Suprapubic skin (tissue), 4 donors: ENCODE results near the gene RAI2. TPM values are rescaled to one million over a fixed set of nuclear protein-coding genes. Genes with fewer than 3 reads are reported as not detected.
A peak's percentile ranks its signal among the peaks of the same experiment; 100 is the strongest.

Experiments used
- DNase-seq, 2 donors: peaks; one replicate each; pipeline ENCODE4 v3.0.0-alpha.2; 2019; ENCODE audit warnings: low spot score in 2 of 2
- H3K27ac ChIP-seq: fragments of 200-600 bp; sonication (generic); one replicate; pipeline ENCODE4 v1.5.1; 2019
- H3K27me3 ChIP-seq: fragments of 200-600 bp; sonication (generic); one replicate; pipeline ENCODE4 v1.5.1; 2019
- H3K36me3 ChIP-seq: fragments of 200-600 bp; sonication (generic); one replicate; pipeline ENCODE4 v1.5.1; 2019
- H3K4me1 ChIP-seq: fragments of 200-600 bp; sonication (generic); one replicate; pipeline ENCODE4 v1.5.1; 2019
- H3K4me3 ChIP-seq: fragments of 200-600 bp; sonication (generic); one replicate; pipeline ENCODE4 v1.5.1; 2019; ENCODE audit warnings: mild to moderate bottlenecking
- H3K9me3 ChIP-seq: fragments of 200-600 bp; sonication (generic); one replicate; pipeline ENCODE4 v1.5.1; 2019
- CTCF ChIP-seq, 2 donors: fragments of 200-600 bp in 1 of 2; fragments of 450-650 bp in 1 of 2; sonication (generic) in 1 of 2; IDR thresholded peaks; one replicate each; pipeline ENCODE4 v1.5.1; 2016 to 2019; ENCODE audit warnings: antibody characterized with exemption in 2 of 2, mild to moderate bottlenecking in 1 of 2, moderate library complexity in 1 of 2
- EP300 ChIP-seq: sonication (generic); formaldehyde crosslinking; IDR thresholded peaks from one replicate; pipeline ENCODE4 v1.6.1; 2017; ENCODE audit warnings: antibody characterized with exemption
- POLR2A ChIP-seq, 2 donors: fragments of 450-650 bp; IDR thresholded peaks; one replicate each; pipeline ENCODE4 v1.6.1; 2017; ENCODE audit warnings: antibody characterized with exemption in 2 of 2, mild to moderate bottlenecking in 2 of 2, moderate library complexity in 2 of 2
- POLR2AphosphoS5 ChIP-seq, 3 donors: sonication (generic); formaldehyde crosslinking; IDR thresholded peaks; one replicate each; pipeline ENCODE4 v1.6.1; 2017; ENCODE audit warnings: antibody characterized with exemption in 3 of 3
- WGBS: methylation state at CpG from one replicate; pipeline ENCODE4 v1.1.5; 2018; 5-methylcytosine and 5-hydroxymethylcytosine counted together
- total RNA-seq, 4 donors: library from RNA; depleted of rRNA; stranded (reverse); fragments of >200 nt; gene quantifications; one replicate each; pipeline ENCODE4 v1.1.0, GENCODE V29; 2016

The RAI2 gene
- total RNA-seq, 4 donors from 2014 or later = 4.4 to 11.2 (median 6.5) TPM

GRCh38 chrX:17842769-17843525 is 18.2 kb downstream of the RAI2 start:
- H3K9me3 ChIP-seq = no peaks in the 10 kb centered on the region
- TF ChIP-seq EP300 (no peak), POLR2A (IDR thresholded peaks at IDR 0.05) (no peak), CTCF (IDR thresholded peaks at IDR 0.05) (no peak), POLR2AphosphoS5 (IDR thresholded peaks at IDR 0.05) (no peak)
- WGBS = 56% methylated on average over 6 of the region's 6 CpGs
- no peaks in the 10 kb centered on the region for H3K4me1 ChIP-seq
- DNase-seq = no peak
- no peaks in the 10 kb centered on the region for H3K27me3 ChIP-seq
- H3K4me3 ChIP-seq = no peak overlapping the region
- H3K36me3 ChIP-seq = no peaks in the 10 kb centered on the region
- H3K27ac ChIP-seq = no peak overlapping the region

- no peaks in the 10 kb centered on the region for H3K4me1 ChIP-seq
- no peak for DNase-seq
- no peak overlapping the region for H3K27ac ChIP-seq
- 62% methylated on average over 4 of the region's 4 CpGs for WGBS
- no peaks in the 10 kb centered on the region for H3K27me3 ChIP-seq
- no peak overlapping the region for H3K4me3 ChIP-seq
- H3K36me3 ChIP-seq = no peaks in the 10 kb centered on the region
- TF ChIP-seq POLR2AphosphoS5 (IDR thresholded peaks at IDR 0.05) (no peak), POLR2A (IDR thresholded peaks at IDR 0.05) (no peak), CTCF (IDR thresholded peaks at IDR 0.05) (no peak), EP300 (no peak)
- no peaks in the 10 kb centered on the region for H3K9me3 ChIP-seq
Observed at GRCh38 chrX:17839269-17839668, 21.8 kb downstream of the RAI2 start.

GRCh38 chrX:17836830-17837229 is 24.3 kb downstream of the RAI2 start:
- DNase-seq = no peak
- Histone ChIP-seq H3K4me1 (no peaks in the 10 kb centered on the region), H3K27me3 (no peaks in the 10 kb centered on the region), H3K36me3 (no peaks in the 10 kb centered on the region), H3K4me3 (no peak overlapping the region), H3K27ac (no peak overlapping the region), H3K9me3 (no peaks in the 10 kb centered on the region)
- TF ChIP-seq EP300 = no peak
- TF ChIP-seq POLR2A (IDR thresholded peaks at IDR 0.05) = no peak
- TF ChIP-seq POLR2AphosphoS5 (IDR thresholded peaks at IDR 0.05) = no peak
- no peak for TF ChIP-seq CTCF (IDR thresholded peaks at IDR 0.05)
- WGBS = 46% methylated on average over 3 of the region's 3 CpGs

- 39% methylated on average over 2 of the region's 2 CpGs for WGBS
- Histone ChIP-seq H3K27ac (no peak overlapping the region), H3K36me3 (no peaks in the 10 kb centered on the region), H3K4me1 (no peaks in the 10 kb centered on the region), H3K27me3 (no peaks in the 10 kb centered on the region), H3K4me3 (no peak overlapping the region), H3K9me3 (no peaks in the 10 kb centered on the region)
- DNase-seq = no peak
- TF ChIP-seq EP300 = no peak
- no peak for TF ChIP-seq CTCF (IDR thresholded peaks at IDR 0.05)
- no peak for TF ChIP-seq POLR2A (IDR thresholded peaks at IDR 0.05)
- TF ChIP-seq POLR2AphosphoS5 (IDR thresholded peaks at IDR 0.05) = no peak
Observed at GRCh38 chrX:17833954-17834353, 27.1 kb downstream of the RAI2 start.

- H3K4me3 ChIP-seq = no peak overlapping the region
- TF ChIP-seq POLR2A (IDR thresholded peaks at IDR 0.05) = no peak
- TF ChIP-seq EP300 = no peak
- TF ChIP-seq CTCF (IDR thresholded peaks at IDR 0.05) = no peak
- TF ChIP-seq POLR2AphosphoS5 (IDR thresholded peaks at IDR 0.05) = no peak
- no peaks in the 10 kb centered on the region for H3K4me1 ChIP-seq
- DNase-seq = no peak
- WGBS = 57% methylated on average over 3 of the region's 3 CpGs
- no peaks in the 10 kb centered on the region for H3K9me3 ChIP-seq
- no peaks in the 10 kb centered on the region for H3K27me3 ChIP-seq
- H3K36me3 ChIP-seq = no peaks in the 10 kb centered on the region
- peak overlapping the region; percentile 71 for H3K27ac ChIP-seq
Observed at GRCh38 chrX:17831255-17831654, 29.8 kb downstream of the RAI2 start.
